ENCODE results near the gene EYA2.
"Not testable (repeated sequence)": the region's sequence is repeated elsewhere in the genome, so short reads cannot be mapped to it uniquely, and the experiment has no call there.

The EYA2 gene

DNA sequence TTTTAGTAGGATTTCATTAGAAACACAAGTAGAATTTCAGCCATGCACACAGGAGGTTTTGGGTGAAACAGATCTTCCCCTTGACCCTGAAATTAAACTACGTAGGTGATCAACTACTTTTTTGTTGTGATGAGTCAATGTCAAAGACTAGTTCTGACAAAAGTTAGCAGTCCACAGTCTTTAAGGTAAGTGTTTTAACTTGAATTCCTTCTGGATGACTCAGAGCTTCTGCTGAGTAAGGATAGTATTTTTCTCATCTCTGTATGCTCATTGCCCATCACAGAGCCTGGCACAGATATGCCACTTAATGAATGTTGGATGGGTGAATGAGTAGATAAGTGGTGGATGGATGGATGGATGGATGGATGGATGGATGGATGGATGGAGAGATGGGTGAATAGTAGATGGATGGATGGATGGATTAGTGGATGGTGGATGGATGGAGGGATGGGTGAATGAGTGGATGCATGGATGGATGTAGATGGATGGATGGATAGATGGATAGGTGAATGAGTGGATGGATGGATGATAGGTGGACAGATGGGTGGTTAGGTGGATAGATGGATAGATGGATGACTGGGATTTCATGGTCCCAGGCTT lies 296.5 kb downstream of the EYA2 start:
- H3K27me3 ChIP-seq (ENCODE audit: control insufficient read depth, insufficient read depth, low read length) = no peaks in the 10 kb centered on the region
- H3K27ac ChIP-seq (ENCODE audit: low read depth, low read length) = no peak overlapping the region
- H3K4me1 ChIP-seq (ENCODE audit: control insufficient read depth, insufficient read depth, low read length) = no peaks in the 10 kb centered on the region
- no peak overlapping the region for H3K9ac ChIP-seq (ENCODE audit: low read length)
- no peak overlapping the region for H3K4me3 ChIP-seq (ENCODE audit: low read length)
- H3K36me3 ChIP-seq (ENCODE audit: control insufficient read depth, insufficient read depth, low read length) = no peaks in the 10 kb centered on the region

DNA sequence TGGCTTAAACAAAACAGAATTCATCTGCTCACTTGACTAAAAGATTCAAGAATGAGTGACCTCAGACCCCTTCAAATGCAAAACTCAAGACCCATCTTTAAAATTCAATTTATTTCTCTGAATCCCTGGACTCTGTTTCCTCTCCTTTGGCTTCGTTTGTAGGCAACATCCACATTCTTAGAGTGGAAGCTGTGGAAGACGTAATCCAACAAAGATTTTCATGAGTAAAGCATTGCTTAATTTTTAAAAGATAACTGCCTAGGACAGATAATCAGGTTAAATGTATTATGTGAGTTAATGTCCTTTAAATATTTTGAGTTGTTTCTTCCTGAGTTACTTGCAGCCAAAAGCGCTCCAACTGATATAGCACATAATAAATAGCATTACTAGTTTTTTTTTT lies 297.3 kb downstream of the EYA2 start:
- H3K4me1 ChIP-seq (ENCODE audit: control insufficient read depth, insufficient read depth, low read length) = no peaks in the 10 kb centered on the region
- no peaks in the 10 kb centered on the region for H3K36me3 ChIP-seq (ENCODE audit: control insufficient read depth, insufficient read depth, low read length)
- H3K27me3 ChIP-seq (ENCODE audit: control insufficient read depth, insufficient read depth, low read length) = no peaks in the 10 kb centered on the region
- H3K9ac ChIP-seq (ENCODE audit: low read length) = no peak overlapping the region
- no peak overlapping the region for H3K4me3 ChIP-seq (ENCODE audit: low read length)
- no peak overlapping the region for H3K27ac ChIP-seq (ENCODE audit: low read depth, low read length)

DNA sequence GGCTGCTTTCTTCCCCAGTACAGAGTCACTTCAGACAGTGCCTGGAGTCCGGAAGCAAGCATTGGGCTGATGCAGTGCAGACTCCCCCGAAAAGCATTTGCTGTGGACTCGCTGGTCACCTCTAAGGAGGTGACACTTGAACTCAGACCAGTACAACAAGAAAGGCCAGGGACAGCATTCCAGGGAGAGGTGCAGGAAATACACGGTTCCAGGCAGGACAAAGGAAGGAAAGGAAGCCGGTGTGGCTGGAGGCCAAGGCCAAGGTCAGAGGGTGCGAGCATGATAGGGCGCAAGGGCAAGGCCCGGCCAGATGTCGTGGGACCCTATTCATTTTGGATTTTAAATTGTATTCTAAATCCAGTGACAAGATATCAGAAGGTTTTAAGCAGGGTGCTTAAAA lies 300.9 kb downstream of the EYA2 start:
- no peaks in the 10 kb centered on the region for H3K36me3 ChIP-seq (ENCODE audit: control insufficient read depth, insufficient read depth, low read length)
- no peak overlapping the region for H3K9ac ChIP-seq (ENCODE audit: low read length)
- no peaks in the 10 kb centered on the region for H3K4me1 ChIP-seq (ENCODE audit: control insufficient read depth, insufficient read depth, low read length)
- no peak overlapping the region for H3K4me3 ChIP-seq (ENCODE audit: low read length)
- H3K27me3 ChIP-seq (ENCODE audit: control insufficient read depth, insufficient read depth, low read length) = no peaks in the 10 kb centered on the region
- no peak overlapping the region for H3K27ac ChIP-seq (ENCODE audit: low read depth, low read length)

DNA sequence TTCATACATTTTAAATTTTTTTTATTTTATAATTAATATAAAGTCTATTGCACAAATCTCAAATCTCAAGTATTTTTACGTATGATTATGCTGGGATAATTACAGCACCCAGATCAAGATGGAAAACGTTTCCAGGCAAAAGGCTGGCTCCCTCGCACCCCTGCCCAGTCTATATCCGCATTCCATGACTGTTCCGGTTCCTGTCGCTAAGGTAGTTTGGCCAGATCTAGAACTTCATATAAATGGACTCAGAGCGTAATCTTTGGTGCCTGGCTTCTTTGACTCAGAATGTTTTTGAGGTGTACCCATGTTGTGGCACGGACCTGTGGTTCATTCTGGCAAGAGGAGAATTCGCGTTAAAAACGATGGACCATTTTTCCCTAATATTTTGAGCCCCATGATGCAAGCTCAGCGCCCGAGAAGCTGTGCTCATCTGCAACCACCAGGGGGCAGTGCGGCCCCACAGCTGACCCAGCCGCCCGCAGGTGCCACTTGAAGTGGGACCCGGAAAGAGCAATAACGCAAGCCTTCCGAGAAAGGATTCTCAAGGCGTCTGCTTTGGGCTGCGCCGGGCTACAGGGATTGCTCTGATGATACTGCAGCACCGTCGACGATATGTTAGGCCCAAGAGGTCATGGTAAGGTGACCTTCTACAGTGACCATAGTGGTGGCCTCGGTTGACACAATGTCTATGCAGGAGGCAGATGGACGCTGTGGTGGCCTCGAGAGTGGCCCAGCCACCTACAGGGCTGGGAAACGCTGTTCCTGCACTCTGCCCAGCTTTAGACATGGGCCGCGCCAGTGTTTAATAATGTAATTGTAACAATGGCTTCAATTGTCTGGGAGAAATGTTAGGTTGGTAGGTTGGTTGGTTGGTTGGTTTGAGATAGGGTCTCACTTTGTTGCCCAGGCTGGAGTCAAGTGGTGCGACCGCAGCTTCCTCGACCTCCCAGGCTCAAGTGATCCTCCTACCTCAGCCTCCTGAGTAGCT lies 301.7 kb downstream of the EYA2 start:
- Histone ChIP-seq H3K4me3 (ENCODE audit: low read length) (peak overlapping the region; percentile 35), H3K9ac (ENCODE audit: low read length) (no peak overlapping the region), H3K36me3 (ENCODE audit: control insufficient read depth, insufficient read depth, low read length) (no peaks in the 10 kb centered on the region), H3K4me1 (ENCODE audit: control insufficient read depth, insufficient read depth, low read length) (no peaks in the 10 kb centered on the region), H3K27me3 (ENCODE audit: control insufficient read depth, insufficient read depth, low read length) (no peaks in the 10 kb centered on the region), H3K27ac (ENCODE audit: low read depth, low read length) (no peak overlapping the region)

DNA sequence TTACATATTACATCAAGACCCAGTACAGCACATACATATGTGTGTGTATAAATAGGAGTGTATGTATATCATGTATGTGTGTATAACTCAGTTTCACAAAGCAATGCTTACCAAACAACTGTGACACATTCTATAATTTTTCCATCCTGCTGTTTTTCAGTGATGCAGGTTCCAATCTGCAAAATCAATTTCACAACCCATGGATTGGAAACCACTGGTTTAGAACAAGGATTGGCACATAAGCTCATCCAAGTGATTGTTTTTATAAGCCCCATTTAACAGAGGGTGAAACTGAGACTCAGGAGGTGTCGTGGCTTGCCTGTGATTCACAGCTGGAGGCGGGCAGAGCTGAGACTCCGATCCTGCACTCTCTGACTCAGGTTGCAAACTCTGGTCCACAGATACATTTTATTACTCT lies 303.6 kb downstream of the EYA2 start:
- no peaks in the 10 kb centered on the region for H3K4me1 ChIP-seq (ENCODE audit: control insufficient read depth, insufficient read depth, low read length)
- H3K9ac ChIP-seq (ENCODE audit: low read length) = no peak overlapping the region
- H3K27ac ChIP-seq (ENCODE audit: low read depth, low read length) = no peak overlapping the region
- no peak overlapping the region for H3K4me3 ChIP-seq (ENCODE audit: low read length)
- no peaks in the 10 kb centered on the region for H3K27me3 ChIP-seq (ENCODE audit: control insufficient read depth, insufficient read depth, low read length)
- H3K36me3 ChIP-seq (ENCODE audit: control insufficient read depth, insufficient read depth, low read length) = no peaks in the 10 kb centered on the region

DNA sequence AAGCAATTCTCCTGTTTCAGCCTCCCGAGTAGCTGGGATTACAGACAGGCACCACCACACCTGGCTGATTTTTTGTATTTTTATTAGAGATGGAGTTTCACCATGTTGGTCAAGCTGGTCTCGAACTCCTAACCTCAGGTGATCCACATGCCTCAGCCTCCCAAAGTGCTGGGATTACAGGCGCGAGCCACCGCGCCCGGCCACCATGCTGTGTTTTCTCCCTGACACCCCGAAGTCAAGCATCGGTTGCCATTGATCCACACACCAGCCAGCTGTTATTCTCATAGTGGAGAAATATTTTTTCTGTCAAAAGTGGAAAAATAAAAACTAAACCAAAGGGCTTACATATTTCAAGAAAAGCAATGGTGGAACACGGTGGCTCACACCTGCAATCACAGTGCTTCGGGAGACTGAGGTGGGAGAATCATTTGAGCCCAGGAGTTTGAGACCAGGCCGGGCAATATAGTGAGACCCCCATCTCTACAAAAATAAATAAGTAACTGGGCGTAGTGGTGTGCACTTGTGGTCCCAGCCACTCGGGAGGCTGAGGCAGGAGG lies 304.4 kb downstream of the EYA2 start:
- no peak overlapping the region for H3K27ac ChIP-seq (ENCODE audit: low read depth, low read length)
- H3K4me1 ChIP-seq (ENCODE audit: control insufficient read depth, insufficient read depth, low read length) = no peaks in the 10 kb centered on the region
- H3K27me3 ChIP-seq (ENCODE audit: control insufficient read depth, insufficient read depth, low read length) = no peaks in the 10 kb centered on the region
- no peak overlapping the region for H3K4me3 ChIP-seq (ENCODE audit: low read length)
- no peaks in the 10 kb centered on the region for H3K36me3 ChIP-seq (ENCODE audit: control insufficient read depth, insufficient read depth, low read length)
- H3K9ac ChIP-seq (ENCODE audit: low read length) = no peak overlapping the region

DNA sequence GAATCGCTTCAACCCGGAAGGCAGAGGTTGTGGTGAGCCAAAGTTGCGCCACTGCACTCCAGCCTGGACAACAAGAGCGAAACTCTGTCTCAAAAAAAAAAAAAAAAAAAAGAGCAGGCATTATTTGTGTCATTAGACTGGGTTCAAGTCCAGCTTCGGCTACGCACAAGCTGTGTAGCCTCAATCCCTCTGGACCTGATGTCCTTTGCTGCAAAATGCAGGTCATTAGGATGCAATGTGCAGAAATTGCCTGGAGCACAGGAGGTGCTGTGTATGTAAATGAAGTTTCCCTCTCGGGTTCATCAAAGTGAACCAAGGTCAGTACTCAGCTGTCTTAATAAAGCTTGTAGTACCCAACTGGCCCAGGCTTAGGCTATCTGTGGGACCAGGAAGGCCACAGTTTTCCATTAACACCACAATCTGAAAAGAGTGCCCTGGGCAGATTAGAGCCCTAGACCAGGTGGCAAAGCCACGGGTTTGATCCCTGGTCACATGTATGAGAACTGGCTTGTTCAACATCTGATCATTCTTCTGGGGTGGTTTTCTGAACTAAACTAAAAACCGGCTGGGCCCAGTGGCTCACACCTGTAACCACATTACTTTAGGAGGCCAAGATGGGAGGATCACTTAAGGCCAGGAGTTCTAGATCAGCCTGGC lies 306.6 kb downstream of the EYA2 start:
- H3K4me3 ChIP-seq (ENCODE audit: low read length) = no peak overlapping the region
- no peak overlapping the region for H3K9ac ChIP-seq (ENCODE audit: low read length)
- H3K27me3 ChIP-seq (ENCODE audit: control insufficient read depth, insufficient read depth, low read length) = no peaks in the 10 kb centered on the region
- no peak overlapping the region for H3K27ac ChIP-seq (ENCODE audit: low read depth, low read length)
- H3K4me1 ChIP-seq (ENCODE audit: control insufficient read depth, insufficient read depth, low read length) = no peaks in the 10 kb centered on the region
- no peaks in the 10 kb centered on the region for H3K36me3 ChIP-seq (ENCODE audit: control insufficient read depth, insufficient read depth, low read length)

DNA sequence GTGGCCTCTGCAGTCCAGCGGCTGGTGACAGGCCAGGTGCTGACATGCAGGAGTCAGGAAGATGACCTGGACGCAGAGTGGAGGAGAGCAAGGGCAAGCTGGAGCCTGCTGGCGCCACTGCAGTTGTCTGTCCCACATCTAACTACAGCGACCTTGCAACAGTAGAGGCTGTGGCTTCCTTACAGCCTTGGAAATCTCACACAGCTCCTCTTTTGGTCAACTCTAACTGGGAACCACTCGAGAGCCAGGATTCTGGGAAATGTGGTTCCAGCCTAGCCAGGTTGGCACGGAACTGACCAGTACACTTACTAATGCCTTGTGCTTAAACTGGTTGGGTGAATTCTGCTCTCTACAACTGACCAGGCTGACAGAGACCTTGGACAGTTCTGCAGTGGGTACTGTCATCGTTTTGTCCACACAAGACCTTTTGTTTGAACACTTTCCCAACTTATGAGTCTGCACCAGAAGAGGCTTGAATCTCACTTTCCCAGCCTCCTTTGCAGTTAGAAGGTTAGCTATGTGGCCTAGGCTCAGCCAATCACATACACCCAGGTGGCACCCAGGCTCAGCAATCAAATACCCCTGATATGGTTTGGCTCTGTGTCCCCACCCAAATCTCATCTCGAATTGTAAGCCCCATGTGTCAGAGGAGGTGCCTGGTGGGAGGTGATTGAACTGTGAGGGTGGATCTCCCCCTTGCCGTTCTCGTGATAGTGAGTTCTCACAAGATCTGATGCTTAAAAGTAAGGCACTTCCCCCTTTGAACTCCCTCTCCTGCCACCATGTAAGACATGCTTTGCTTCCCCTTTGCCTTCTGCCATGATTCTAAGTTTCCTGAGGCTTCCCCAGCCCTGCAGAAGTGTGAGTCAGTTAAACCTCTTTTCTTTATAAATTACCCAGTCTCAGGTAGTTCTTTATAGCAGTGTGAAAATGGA lies 308.4 kb downstream of the EYA2 start:
- Histone ChIP-seq H3K4me3 (ENCODE audit: low read length) (no peak overlapping the region), H3K4me1 (ENCODE audit: control insufficient read depth, insufficient read depth, low read length) (no peaks in the 10 kb centered on the region), H3K27ac (ENCODE audit: low read depth, low read length) (no peak overlapping the region), H3K36me3 (ENCODE audit: control insufficient read depth, insufficient read depth, low read length) (no peaks in the 10 kb centered on the region), H3K9ac (ENCODE audit: low read length) (no peak overlapping the region), H3K27me3 (ENCODE audit: control insufficient read depth, insufficient read depth, low read length) (no peaks in the 10 kb centered on the region)

DNA sequence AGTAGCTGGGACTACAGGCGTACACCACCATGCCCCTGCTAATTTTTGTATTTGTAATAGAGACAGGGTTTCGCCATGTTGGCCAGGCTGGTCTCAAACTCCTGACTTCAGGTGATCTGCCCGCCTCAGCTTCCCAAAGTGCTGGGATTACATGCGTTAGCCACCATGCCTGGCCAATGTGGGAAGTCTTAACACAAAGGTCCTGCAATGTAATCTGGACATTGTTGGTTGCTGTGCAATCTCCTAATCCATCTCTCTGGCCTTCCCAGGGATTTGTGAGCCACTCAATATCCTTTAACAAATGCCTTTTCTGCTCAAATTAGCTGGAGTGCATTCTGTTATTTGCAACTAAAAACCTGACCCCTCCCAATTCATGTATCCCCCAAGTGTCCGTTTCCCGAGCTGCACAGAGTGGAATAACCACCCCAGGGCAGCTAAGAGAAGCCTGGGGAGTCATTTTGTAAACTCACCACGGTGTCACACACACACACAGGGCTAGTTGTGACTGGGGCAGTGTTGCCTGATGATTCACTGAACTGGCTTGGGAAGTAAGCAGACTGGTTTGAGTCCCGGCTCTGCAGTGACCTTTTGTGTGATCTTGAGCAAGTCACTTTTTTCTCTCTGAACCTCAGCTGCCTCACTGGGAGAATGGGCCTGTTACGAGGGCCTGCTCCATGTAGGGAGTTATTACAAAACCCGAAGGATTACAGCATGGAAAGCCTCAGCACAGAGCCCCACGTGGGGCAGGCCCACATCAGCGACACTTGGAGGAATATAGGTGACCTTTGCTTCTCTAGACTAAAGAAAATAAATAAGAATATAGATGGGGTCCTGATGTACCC lies 309.6 kb downstream of the EYA2 start:
- Histone ChIP-seq H3K4me1 (ENCODE audit: control insufficient read depth, insufficient read depth, low read length) (no peaks in the 10 kb centered on the region), H3K27ac (ENCODE audit: low read depth, low read length) (no peak overlapping the region), H3K4me3 (ENCODE audit: low read length) (no peak overlapping the region), H3K27me3 (ENCODE audit: control insufficient read depth, insufficient read depth, low read length) (no peaks in the 10 kb centered on the region), H3K36me3 (ENCODE audit: control insufficient read depth, insufficient read depth, low read length) (no peaks in the 10 kb centered on the region), H3K9ac (ENCODE audit: low read length) (no peak overlapping the region)

DNA sequence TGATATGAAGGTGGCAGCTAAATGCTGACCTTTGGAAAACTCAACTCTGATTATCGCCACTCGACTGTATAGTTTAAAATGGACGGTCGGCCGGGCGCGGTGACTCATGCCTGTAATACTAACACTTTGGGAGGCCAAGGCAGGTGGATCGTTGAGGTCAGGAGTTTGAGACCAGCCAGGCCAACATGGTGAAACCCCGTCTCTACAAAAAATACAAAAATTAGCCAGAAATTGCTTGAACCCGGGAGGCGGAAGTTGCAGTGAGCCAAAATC lies 310.1 kb downstream of the EYA2 start:
- not testable (repeated sequence) for H3K27ac ChIP-seq (ENCODE audit: low read depth, low read length); H3K4me3 ChIP-seq (ENCODE audit: low read length); H3K9ac ChIP-seq (ENCODE audit: low read length); H3K27me3 ChIP-seq (ENCODE audit: control insufficient read depth, insufficient read depth, low read length); H3K36me3 ChIP-seq (ENCODE audit: control insufficient read depth, insufficient read depth, low read length); H3K4me1 ChIP-seq (ENCODE audit: control insufficient read depth, insufficient read depth, low read length)

DNA sequence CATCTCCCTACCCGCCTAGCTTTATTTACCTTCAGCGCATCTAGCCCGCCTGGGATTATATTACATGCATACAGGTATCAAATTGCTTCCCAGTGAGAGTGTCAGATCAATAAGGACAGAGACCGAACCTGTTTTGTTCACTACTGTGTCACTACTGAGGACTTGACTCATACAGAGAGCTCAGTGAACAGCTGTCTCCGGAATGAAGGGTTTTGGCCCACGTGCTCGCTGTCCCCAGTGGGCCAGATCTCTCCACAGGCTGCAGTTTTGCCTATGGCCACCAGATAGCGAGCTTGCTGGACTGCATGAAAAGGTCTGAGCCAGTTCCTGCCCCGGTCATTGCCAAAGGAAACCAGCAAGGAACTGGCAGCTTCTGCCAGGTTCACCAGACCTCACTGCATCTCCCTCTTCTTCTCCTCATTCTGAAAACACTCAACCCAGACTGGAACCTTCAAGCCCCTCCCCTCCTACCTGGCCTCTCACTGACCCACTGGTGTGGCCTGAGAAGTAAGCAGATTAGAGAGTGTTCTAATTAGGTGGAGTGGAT lies 311.0 kb downstream of the EYA2 start:
- no peak overlapping the region for H3K4me3 ChIP-seq (ENCODE audit: low read length)
- no peaks in the 10 kb centered on the region for H3K4me1 ChIP-seq (ENCODE audit: control insufficient read depth, insufficient read depth, low read length)
- H3K27me3 ChIP-seq (ENCODE audit: control insufficient read depth, insufficient read depth, low read length) = no peaks in the 10 kb centered on the region
- no peak overlapping the region for H3K27ac ChIP-seq (ENCODE audit: low read depth, low read length)
- H3K36me3 ChIP-seq (ENCODE audit: control insufficient read depth, insufficient read depth, low read length) = peaks cover 11% of the 10 kb centered on the region
- no peak overlapping the region for H3K9ac ChIP-seq (ENCODE audit: low read length)

Data from rectal smooth muscle tissue (tissue), 1 donor.